ENCODE results near the gene CRAMP1.
"Not testable (repeated sequence)": the region's sequence is repeated elsewhere in the genome, so short reads cannot be mapped to it uniquely, and the experiment has no call there.

CRAMP1 gene

GRCh38 chr16:1713933-1714332 is 101.8 kb downstream of the CRAMP1 start:
- H4K91ac ChIP-seq (ENCODE audit: low read depth, low read length, poor library complexity) = no peak overlapping the region
- no peak overlapping the region for H3K14ac ChIP-seq (ENCODE audit: low read length)

DNA sequence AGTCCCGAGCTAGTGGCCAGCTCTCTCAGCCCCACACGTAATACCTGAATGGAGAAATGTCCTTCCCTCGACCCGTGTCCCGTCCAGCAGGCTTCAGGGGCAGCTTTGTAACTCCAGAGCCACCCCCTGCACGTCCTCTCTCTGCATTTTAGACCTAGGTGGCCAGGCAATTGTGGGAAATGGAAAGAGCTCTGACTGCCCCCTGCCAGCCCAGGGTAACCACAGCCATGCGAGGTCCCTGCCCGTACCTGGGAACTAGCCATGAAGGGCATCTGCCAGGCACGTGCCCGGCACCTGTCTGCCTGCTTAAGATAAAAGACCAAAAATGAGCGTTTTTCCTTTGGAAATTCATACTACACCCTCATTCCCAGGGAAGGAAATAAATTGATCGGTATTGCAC is 103.1 kb downstream of the CRAMP1 start:
- Histone ChIP-seq H3K27me3 (ENCODE audit: control insufficient read depth in 3 of 3, insufficient read depth in 3 of 3, low read depth in 1 of 3, low read length in 3 of 3) (no peaks in the 10 kb centered on the region), H3K18ac (ENCODE audit: low read length) (no peak overlapping the region), H2BK120ac (ENCODE audit: low read depth, low read length) (no peak overlapping the region), H3K4me2 (ENCODE audit: insufficient read depth, low read length, poor library complexity, severe bottlenecking) (no peak overlapping the region), H2BK15ac (ENCODE audit: low read length) (no peak overlapping the region), H4K8ac (ENCODE audit: low read depth, low read length) (no peak overlapping the region), H3K27ac (replicated peaks; ENCODE audit: low read length) (no peak overlapping the region), H2AFZ (ENCODE audit: low read length) (no peak overlapping the region), H2AK5ac (ENCODE audit: low read depth, low read length) (no peak overlapping the region), H3K14ac (ENCODE audit: low read length) (no peak overlapping the region), H3K4me1 (ENCODE audit: control insufficient read depth in 2 of 2, insufficient read depth in 1 of 2, low read depth in 1 of 2, low read length in 2 of 2) (no peaks in the 10 kb centered on the region), H3K9me3 (replicated peaks in 1 of 2; ENCODE audit: control insufficient read depth in 2 of 2, insufficient read depth in 1 of 2, low read depth in 1 of 2, low read length in 2 of 2) (no peaks in the 10 kb centered on the region), H3K4me3 (ENCODE audit: low read length in 2 of 2) (no peak overlapping the region), H4K91ac (ENCODE audit: low read depth, low read length, poor library complexity) (no peak overlapping the region), H3K4ac (ENCODE audit: low read length) (no peak overlapping the region), H3K79me1 (ENCODE audit: low read depth, low read length) (peaks cover 9% of the 10 kb centered on the region), H3K36me3 (replicated peaks in 1 of 2; ENCODE audit: control insufficient read depth in 2 of 2, insufficient read depth in 2 of 2, low read length in 2 of 2) (peaks cover 3 to 10% of the 10 kb centered on the region in 2 donors), H2BK5ac (ENCODE audit: low read length) (no peak overlapping the region), H2BK12ac (ENCODE audit: low read length) (no peak overlapping the region), H3K23ac (ENCODE audit: low read depth, low read length, poor library complexity) (no peak overlapping the region), H3K9ac (ENCODE audit: low read depth, low read length, poor library complexity) (no peak overlapping the region)
- no CpG with 5 or more reads among the region's 12 CpGs for WGBS, 2 donors (ENCODE audit: extremely low coverage in 2 of 2, insufficient read length in 2 of 2, insufficient replicate concordance in 1 of 2)
- no peak for DNase-seq (ENCODE audit: low spot score)

More at GRCh38 chr16:1713933-1714332, 101.8 kb downstream of the CRAMP1 start:
- Histone ChIP-seq H3K9ac (ENCODE audit: low read depth, low read length, poor library complexity) (peak overlapping the region; percentile 53), H3K4me2 (ENCODE audit: insufficient read depth, low read length, poor library complexity, severe bottlenecking) (no peak overlapping the region), H2BK12ac (ENCODE audit: low read length) (no peak overlapping the region), H3K79me1 (ENCODE audit: low read depth, low read length) (peaks cover 10% of the 10 kb centered on the region), H2AK5ac (ENCODE audit: low read depth, low read length) (no peak overlapping the region), H3K18ac (ENCODE audit: low read length) (no peak overlapping the region), H2BK5ac (ENCODE audit: low read length) (no peak overlapping the region), H3K27me3 (ENCODE audit: control insufficient read depth in 3 of 3, insufficient read depth in 3 of 3, low read depth in 1 of 3, low read length in 3 of 3) (no peaks in the 10 kb centered on the region), H3K9me3 (replicated peaks in 1 of 2; ENCODE audit: control insufficient read depth in 2 of 2, insufficient read depth in 1 of 2, low read depth in 1 of 2, low read length in 2 of 2) (no peaks in the 10 kb centered on the region), H3K4me3 (ENCODE audit: low read length in 2 of 2) (no peak overlapping the region), H3K27ac (replicated peaks; ENCODE audit: low read length) (no peak overlapping the region), H2BK120ac (ENCODE audit: low read depth, low read length) (no peak overlapping the region), H2BK15ac (ENCODE audit: low read length) (no peak overlapping the region), H4K8ac (ENCODE audit: low read depth, low read length) (no peak overlapping the region), H3K23ac (ENCODE audit: low read depth, low read length, poor library complexity) (no peak overlapping the region), H3K36me3 (replicated peaks in 1 of 2; ENCODE audit: control insufficient read depth in 2 of 2, insufficient read depth in 2 of 2, low read length in 2 of 2) (peaks cover 5 to 13% of the 10 kb centered on the region in 2 donors), H3K4ac (ENCODE audit: low read length) (no peak overlapping the region), H3K4me1 (ENCODE audit: control insufficient read depth in 2 of 2, insufficient read depth in 1 of 2, low read depth in 1 of 2, low read length in 2 of 2) (no peaks in the 10 kb centered on the region), H2AFZ (ENCODE audit: low read length) (no peak overlapping the region)
- no CpG with 5 or more reads among the region's 14 CpGs for WGBS, 2 donors (ENCODE audit: extremely low coverage in 2 of 2, insufficient read length in 2 of 2, insufficient replicate concordance in 1 of 2)
- no peak for DNase-seq (ENCODE audit: low spot score)

DNA sequence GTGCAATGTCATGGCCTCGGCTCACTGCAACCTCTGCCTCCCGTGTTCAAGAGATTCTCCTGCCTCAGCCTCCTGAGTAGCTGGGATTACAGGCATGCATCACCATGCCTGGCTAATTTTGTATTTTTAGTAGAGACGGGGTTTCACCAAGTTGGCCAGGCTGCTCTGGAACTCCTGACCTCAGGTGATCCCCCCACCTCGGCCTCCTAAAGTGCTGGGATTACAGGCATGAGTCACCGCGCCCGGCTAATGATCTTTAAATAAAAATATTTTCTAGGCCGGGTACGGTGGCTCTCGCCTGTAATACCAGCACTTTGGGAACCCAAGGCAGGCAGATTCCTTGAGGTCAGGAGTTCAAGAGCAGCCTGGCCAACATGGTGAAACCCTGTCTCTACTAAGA is 106.1 kb downstream of the CRAMP1 start:
- not testable (repeated sequence) for H3K27me3 ChIP-seq (ENCODE audit: control insufficient read depth in 3 of 3, insufficient read depth in 3 of 3, low read depth in 1 of 3, low read length in 3 of 3); H3K4me1 ChIP-seq (ENCODE audit: control insufficient read depth in 2 of 2, insufficient read depth in 1 of 2, low read depth in 1 of 2, low read length in 2 of 2); H2BK12ac ChIP-seq (ENCODE audit: low read length); H3K14ac ChIP-seq (ENCODE audit: low read length); H3K23ac ChIP-seq (ENCODE audit: low read depth, low read length, poor library complexity); H2BK15ac ChIP-seq (ENCODE audit: low read length); DNase-seq (ENCODE audit: low spot score); H2BK120ac ChIP-seq (ENCODE audit: low read depth, low read length); H3K9ac ChIP-seq (ENCODE audit: low read depth, low read length, poor library complexity); H2AFZ ChIP-seq (ENCODE audit: low read length); H4K8ac ChIP-seq (ENCODE audit: low read depth, low read length); H3K18ac ChIP-seq (ENCODE audit: low read length); H3K4me2 ChIP-seq (ENCODE audit: insufficient read depth, low read length, poor library complexity, severe bottlenecking); H3K27ac ChIP-seq (replicated peaks; ENCODE audit: low read length); H4K91ac ChIP-seq (ENCODE audit: low read depth, low read length, poor library complexity); H3K9me3 ChIP-seq (replicated peaks in 1 of 2; ENCODE audit: control insufficient read depth in 2 of 2, insufficient read depth in 1 of 2, low read depth in 1 of 2, low read length in 2 of 2); H3K4ac ChIP-seq (ENCODE audit: low read length); H2BK5ac ChIP-seq (ENCODE audit: low read length); H3K4me3 ChIP-seq (ENCODE audit: low read length in 2 of 2); H3K79me1 ChIP-seq (ENCODE audit: low read depth, low read length); H3K36me3 ChIP-seq (replicated peaks in 1 of 2; ENCODE audit: control insufficient read depth in 2 of 2, insufficient read depth in 2 of 2, low read length in 2 of 2); H2AK5ac ChIP-seq (ENCODE audit: low read depth, low read length)
- WGBS, 2 donors (ENCODE audit: extremely low coverage in 2 of 2, insufficient read length in 2 of 2, insufficient replicate concordance in 1 of 2) = no CpG with 5 or more reads among the region's 10 CpGs

DNA sequence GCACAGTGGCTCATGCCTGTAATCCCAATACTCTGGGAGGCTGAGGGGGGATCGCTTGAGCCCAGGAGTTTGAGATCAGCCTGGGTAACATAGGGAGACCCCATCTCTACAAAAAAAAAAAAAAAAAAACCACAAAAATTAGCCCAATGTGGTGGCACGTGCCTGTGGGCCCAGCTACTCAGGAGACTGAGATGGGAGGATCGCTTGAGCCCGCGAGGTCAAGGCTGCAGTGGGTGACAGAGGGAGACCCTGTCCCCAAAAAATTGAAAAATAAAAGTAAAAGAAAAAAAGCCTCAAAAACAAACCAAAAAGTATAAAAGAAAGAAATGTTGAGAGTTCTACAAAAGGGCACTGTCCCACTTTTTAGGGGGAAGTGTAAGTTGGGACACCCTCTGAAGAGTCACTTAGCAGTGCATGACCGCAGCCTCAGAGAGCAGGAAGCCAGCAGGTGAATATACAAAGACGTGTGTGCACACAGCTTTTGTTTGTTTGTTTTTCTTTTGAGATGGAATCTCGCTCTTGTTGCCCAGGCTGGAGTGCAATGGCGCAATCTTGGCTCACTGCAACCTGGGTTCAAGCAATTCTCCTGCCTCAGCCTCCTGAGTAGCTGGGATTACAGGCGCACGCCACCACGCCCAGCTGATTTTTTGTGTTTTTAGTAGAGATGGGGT is 107.5 kb downstream of the CRAMP1 start:
- DNase-seq (ENCODE audit: low spot score) = not testable (repeated sequence)

More for the DNA sequence above, 107.5 kb downstream of the CRAMP1 start:
- H2BK15ac ChIP-seq (ENCODE audit: low read length); H3K9ac ChIP-seq (ENCODE audit: low read depth, low read length, poor library complexity); H4K91ac ChIP-seq (ENCODE audit: low read depth, low read length, poor library complexity); H3K4me1 ChIP-seq (ENCODE audit: control insufficient read depth in 2 of 2, insufficient read depth in 1 of 2, low read depth in 1 of 2, low read length in 2 of 2); H3K79me1 ChIP-seq (ENCODE audit: low read depth, low read length); H3K4me2 ChIP-seq (ENCODE audit: insufficient read depth, low read length, poor library complexity, severe bottlenecking); H2AK5ac ChIP-seq (ENCODE audit: low read depth, low read length); H2AFZ ChIP-seq (ENCODE audit: low read length); H3K4ac ChIP-seq (ENCODE audit: low read length); H2BK5ac ChIP-seq (ENCODE audit: low read length); H3K14ac ChIP-seq (ENCODE audit: low read length); H2BK12ac ChIP-seq (ENCODE audit: low read length); H3K36me3 ChIP-seq (replicated peaks in 1 of 2; ENCODE audit: control insufficient read depth in 2 of 2, insufficient read depth in 2 of 2, low read length in 2 of 2); H3K4me3 ChIP-seq (ENCODE audit: low read length in 2 of 2); H3K18ac ChIP-seq (ENCODE audit: low read length); H3K9me3 ChIP-seq (replicated peaks in 1 of 2; ENCODE audit: control insufficient read depth in 2 of 2, insufficient read depth in 1 of 2, low read depth in 1 of 2, low read length in 2 of 2); H3K27ac ChIP-seq (replicated peaks; ENCODE audit: low read length); H3K27me3 ChIP-seq (ENCODE audit: control insufficient read depth in 3 of 3, insufficient read depth in 3 of 3, low read depth in 1 of 3, low read length in 3 of 3); H2BK120ac ChIP-seq (ENCODE audit: low read depth, low read length); H4K8ac ChIP-seq (ENCODE audit: low read depth, low read length); H3K23ac ChIP-seq (ENCODE audit: low read depth, low read length, poor library complexity): not testable (repeated sequence)
- WGBS, 2 donors (ENCODE audit: extremely low coverage in 2 of 2, insufficient read length in 2 of 2, insufficient replicate concordance in 1 of 2) = no CpG with 5 or more reads among the region's 12 CpGs

Data from neuronal stem cell (in vitro differentiated cells).